Epithelial cell of esophagus (primary cell): ENCODE measurements around the gene COASY.

ENCODE experiments used
- DNase-seq: peaks from one replicate; pipeline ENCODE4 v3.0.0; 2010; ENCODE audit warnings: low read depth
- H3K4me3 ChIP-seq: 2 replicates; pipeline ENCODE4 v1.5.1; 2011; ENCODE audit warnings: mild to moderate bottlenecking, low read length, control low read depth
- TF ChIP-seq, protein P1 (sequence below): IDR thresholded peaks from 2 replicates; pipeline ENCODE4 v1.5.1; 2011; ENCODE audit warnings: low read depth, mild to moderate bottlenecking, low read length, control low read depth, inconsistent platforms; ENCODE audit not compliant: insufficient read depth; ENCODE audit errors: missing control alignments

Gene COASY

GRCh38 chr17:42608305-42609181, 46.6 kb downstream of the COASY start:
- H3K4me3 ChIP-seq = peak overlapping the region; percentile 99
- DNase-seq = peak; percentile 11
- TF ChIP-seq, protein P1, sequence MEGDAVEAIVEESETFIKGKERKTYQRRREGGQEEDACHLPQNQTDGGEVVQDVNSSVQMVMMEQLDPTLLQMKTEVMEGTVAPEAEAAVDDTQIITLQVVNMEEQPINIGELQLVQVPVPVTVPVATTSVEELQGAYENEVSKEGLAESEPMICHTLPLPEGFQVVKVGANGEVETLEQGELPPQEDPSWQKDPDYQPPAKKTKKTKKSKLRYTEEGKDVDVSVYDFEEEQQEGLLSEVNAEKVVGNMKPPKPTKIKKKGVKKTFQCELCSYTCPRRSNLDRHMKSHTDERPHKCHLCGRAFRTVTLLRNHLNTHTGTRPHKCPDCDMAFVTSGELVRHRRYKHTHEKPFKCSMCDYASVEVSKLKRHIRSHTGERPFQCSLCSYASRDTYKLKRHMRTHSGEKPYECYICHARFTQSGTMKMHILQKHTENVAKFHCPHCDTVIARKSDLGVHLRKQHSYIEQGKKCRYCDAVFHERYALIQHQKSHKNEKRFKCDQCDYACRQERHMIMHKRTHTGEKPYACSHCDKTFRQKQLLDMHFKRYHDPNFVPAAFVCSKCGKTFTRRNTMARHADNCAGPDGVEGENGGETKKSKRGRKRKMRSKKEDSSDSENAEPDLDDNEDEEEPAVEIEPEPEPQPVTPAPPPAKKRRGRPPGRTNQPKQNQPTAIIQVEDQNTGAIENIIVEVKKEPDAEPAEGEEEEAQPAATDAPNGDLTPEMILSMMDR = no peak

DNA sequence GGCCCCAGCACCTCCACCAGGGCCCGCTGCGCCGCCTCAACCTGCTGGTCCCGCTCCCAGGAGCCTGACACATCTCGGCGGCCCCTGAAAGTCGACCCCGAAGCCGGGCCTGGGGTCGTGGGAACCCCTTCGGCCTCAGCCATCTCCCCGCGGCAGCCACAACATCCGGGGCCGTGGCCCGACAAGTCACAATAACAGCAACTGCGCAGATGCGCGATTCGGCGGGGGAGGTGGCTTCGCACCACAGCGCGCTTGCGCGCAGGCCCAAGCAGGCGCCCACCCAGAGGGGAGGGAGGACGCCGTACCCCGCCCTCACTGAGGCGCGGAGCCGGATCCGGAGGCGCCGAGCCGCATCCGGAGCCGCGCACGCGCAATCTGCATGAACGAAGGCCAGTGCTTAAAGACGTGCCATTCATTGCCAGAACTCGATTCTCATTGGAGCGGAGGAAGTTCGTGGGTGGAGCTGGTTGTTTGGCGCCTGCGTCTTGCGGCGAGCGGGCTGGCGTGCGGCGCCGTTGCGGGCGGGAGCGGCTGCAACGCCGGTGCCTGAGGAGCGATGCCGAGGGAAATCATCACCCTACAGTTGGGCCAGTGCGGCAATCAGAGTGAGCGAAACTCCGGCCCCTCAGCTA, 47.4 kb downstream of the COASY start, which contains the start of the genes RETREG3 and TUBG1:
Gene RETREG3 (minus strand): TSS at position 193 of the 632 bp plus-strand sequence. CDS start 50 bp downstream, at position 143.
Gene TUBG1 (plus strand): TSS at position 502 of the 632 bp plus-strand sequence. CDS start 55 bp downstream, at position 557.
- peak within 1 kb of the TSS; percentile 99 for H3K4me3 ChIP-seq
- TF ChIP-seq, protein P1 = peak; percentile 54
- peak; percentile 99 for DNase-seq

- peak; percentile 26 for DNase-seq
- peak overlapping the region; percentile 81 for H3K4me3 ChIP-seq
These were observed 48.2 kb downstream of the COASY start for GRCh38 chr17:42609814-42610801.

DNA sequence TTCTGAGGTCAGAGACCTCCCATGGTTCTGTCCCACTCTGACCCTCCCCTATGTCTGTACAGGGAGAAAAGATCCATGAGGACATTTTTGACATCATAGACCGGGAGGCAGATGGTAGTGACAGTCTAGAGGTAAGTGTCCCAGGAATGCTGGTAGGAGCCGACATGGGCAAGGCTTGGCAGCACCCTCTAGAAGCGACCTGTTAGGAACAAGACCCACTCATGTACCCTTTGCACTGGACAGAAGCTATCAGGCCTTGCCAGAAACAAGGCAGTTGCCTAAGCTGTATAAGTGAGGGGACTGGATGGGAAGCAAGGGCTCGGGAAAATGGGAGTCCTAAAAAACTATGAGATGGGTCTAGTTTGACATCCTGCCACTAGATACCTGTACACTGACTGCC, 50.1 kb downstream of the COASY start:
- TF ChIP-seq, protein P1 = no peak
- no peak overlapping the region for H3K4me3 ChIP-seq
- DNase-seq = no peak

DNA sequence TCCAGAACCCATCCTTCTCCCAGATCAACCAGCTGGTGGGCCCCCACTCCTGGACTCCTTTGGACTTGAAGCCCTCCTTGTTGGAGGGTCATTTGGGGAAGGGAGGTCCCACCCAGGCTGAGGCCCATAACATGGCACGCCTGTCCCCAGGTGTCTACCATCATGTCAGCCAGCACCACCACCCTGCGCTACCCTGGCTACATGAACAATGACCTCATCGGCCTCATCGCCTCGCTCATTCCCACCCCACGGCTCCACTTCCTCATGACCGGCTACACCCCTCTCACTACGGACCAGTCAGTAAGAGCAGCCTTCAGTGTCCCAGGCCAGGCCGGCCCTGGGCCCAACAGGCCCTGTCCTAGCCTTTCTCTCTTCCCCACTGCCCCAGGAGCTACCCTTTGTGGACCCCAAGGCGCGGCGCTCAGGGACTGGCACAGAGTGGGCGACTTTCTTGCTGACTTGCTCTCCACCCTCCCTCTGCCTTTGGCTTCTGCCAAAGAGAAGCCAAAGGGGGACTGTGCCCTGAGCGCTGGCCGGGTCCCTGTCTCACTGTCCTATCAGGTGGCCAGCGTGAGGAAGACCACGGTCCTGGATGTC, 51.8 kb downstream of the COASY start:
- TF ChIP-seq, protein P1 = no peak
- no peak for DNase-seq
- H3K4me3 ChIP-seq = no peak overlapping the region
